ENCODE results near the gene UAP1. TPM values are rescaled to one million over a fixed set of nuclear protein-coding genes. Genes with fewer than 3 reads are reported as not detected.
"Not testable (repeated sequence)": the region's sequence is repeated elsewhere in the genome, so short reads cannot be mapped to it uniquely, and the experiment has no call there.

Gene UAP1
- total RNA-seq, 2 donors from 2014 or later = 30.8 to 31.5 TPM

GRCh38 chr1:162551969-162552683 is 9.4 kb upstream of the UAP1 start:
- H3K27me3 Mint-ChIP-seq = no peaks in the 10 kb centered on the region
- H3K4me3 Mint-ChIP-seq = no peak overlapping the region
- H3K27ac Mint-ChIP-seq = no peak overlapping the region
- no peaks in the 10 kb centered on the region for H3K36me3 Mint-ChIP-seq (ENCODE audit: low read depth)
- ATAC-seq = no peak
- H3K4me1 Mint-ChIP-seq = no peaks in the 10 kb centered on the region
- no peak for DNase-seq
- H3K9me3 ChIP-seq (ENCODE audit: control insufficient read depth, low read length, poor library complexity, severe bottlenecking) = no peaks in the 10 kb centered on the region

GRCh38 chr1:162552684-162553252 is 8.8 kb upstream of the UAP1 start:
- Mint-ChIP-seq H3K27me3 (no peaks in the 10 kb centered on the region), H3K4me1 (no peaks in the 10 kb centered on the region), H3K4me3 (no peak overlapping the region), H3K36me3 (ENCODE audit: low read depth) (no peaks in the 10 kb centered on the region), H3K27ac (no peak overlapping the region)
- no peaks in the 10 kb centered on the region for H3K9me3 ChIP-seq (ENCODE audit: control insufficient read depth, low read length, poor library complexity, severe bottlenecking)
- no peak for DNase-seq
- ATAC-seq = no peak

- H3K9me3 ChIP-seq (ENCODE audit: control insufficient read depth, low read length, poor library complexity, severe bottlenecking) = no peaks in the 10 kb centered on the region
- Mint-ChIP-seq H3K27ac (peak overlapping the region; percentile 16), H3K27me3 (no peaks in the 10 kb centered on the region), H3K36me3 (ENCODE audit: low read depth) (no peaks in the 10 kb centered on the region), H3K4me3 (no peak overlapping the region), H3K4me1 (no peaks in the 10 kb centered on the region)
- no peak for ATAC-seq
- DNase-seq = no peak
Measured at GRCh38 chr1:162554258-162554657, 7.3 kb upstream of the UAP1 start.

- Mint-ChIP-seq H3K4me1 (peaks cover 16% of the 10 kb centered on the region), H3K27me3 (no peaks in the 10 kb centered on the region), H3K36me3 (ENCODE audit: low read depth) (no peaks in the 10 kb centered on the region), H3K27ac (no peak overlapping the region), H3K4me3 (no peak overlapping the region)
- DNase-seq (no peak), ATAC-seq (no peak)
- H3K9me3 ChIP-seq (ENCODE audit: control insufficient read depth, low read length, poor library complexity, severe bottlenecking) = no peaks in the 10 kb centered on the region
Measured at GRCh38 chr1:162557536-162557935, 4.0 kb upstream of the UAP1 start.

- peaks cover 33% of the 10 kb centered on the region for H3K4me1 Mint-ChIP-seq
- H3K9me3 ChIP-seq (ENCODE audit: control insufficient read depth, low read length, poor library complexity, severe bottlenecking) = no peaks in the 10 kb centered on the region
- H3K27ac Mint-ChIP-seq = peak overlapping the region; percentile 94
- no peaks in the 10 kb centered on the region for H3K36me3 Mint-ChIP-seq (ENCODE audit: low read depth)
- no peak for ATAC-seq
- H3K27me3 Mint-ChIP-seq = no peaks in the 10 kb centered on the region
- no peak for DNase-seq
- H3K4me3 Mint-ChIP-seq = peak overlapping the region; percentile 94
Measured at GRCh38 chr1:162560303-162561036, 1.1 kb upstream of the UAP1 start.

- peak; percentile 95 for ATAC-seq
- H3K27me3 Mint-ChIP-seq = no peaks in the 10 kb centered on the region
- H3K4me1 Mint-ChIP-seq = peaks cover 33% of the 10 kb centered on the region
- peak overlapping the region; percentile 94 for H3K4me3 Mint-ChIP-seq
- no peaks in the 10 kb centered on the region for H3K9me3 ChIP-seq (ENCODE audit: control insufficient read depth, low read length, poor library complexity, severe bottlenecking)
- H3K27ac Mint-ChIP-seq = peak overlapping the region; percentile 94
- H3K36me3 Mint-ChIP-seq (ENCODE audit: low read depth) = no peaks in the 10 kb centered on the region
- peak; percentile 97 to 98 (median 98) for DNase-seq
Measured at GRCh38 chr1:162561037-162561615, 396 bp upstream of the UAP1 start.

DNA sequence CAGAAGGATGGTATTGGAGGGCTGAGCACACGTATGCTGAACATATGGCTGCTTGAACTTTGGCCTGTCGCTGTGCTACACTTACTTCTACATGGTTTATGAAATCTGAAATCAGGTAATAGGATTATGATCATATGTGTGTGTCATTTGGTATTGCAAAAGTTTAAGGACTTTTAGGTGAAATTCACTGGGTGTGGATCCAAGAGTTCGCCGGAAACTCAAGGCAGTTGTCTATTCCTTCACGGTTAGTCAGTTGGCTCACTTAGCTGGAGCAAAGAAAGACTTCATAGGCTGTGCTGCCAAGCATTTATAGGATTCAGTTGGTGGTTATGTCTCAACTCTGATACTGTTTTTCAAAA is 927 bp downstream of the UAP1 start:
- H3K9me3 ChIP-seq (ENCODE audit: control insufficient read depth, low read length, poor library complexity, severe bottlenecking) = no peaks in the 10 kb centered on the region
- Mint-ChIP-seq H3K36me3 (ENCODE audit: low read depth) (peaks cover 3% of the 10 kb centered on the region), H3K27me3 (no peaks in the 10 kb centered on the region), H3K4me1 (peaks cover 38% of the 10 kb centered on the region), H3K27ac (peak overlapping the region; percentile 94), H3K4me3 (peak overlapping the region; percentile 94)
- DNase-seq (no peak), ATAC-seq (no peak)

- H3K4me3 Mint-ChIP-seq = no peak overlapping the region
- DNase-seq (no peak), ATAC-seq (no peak)
- H3K27ac Mint-ChIP-seq = peak overlapping the region; percentile 74
- no peaks in the 10 kb centered on the region for H3K27me3 Mint-ChIP-seq
- peaks cover 3% of the 10 kb centered on the region for H3K36me3 Mint-ChIP-seq (ENCODE audit: low read depth)
- H3K9me3 ChIP-seq (ENCODE audit: control insufficient read depth, low read length, poor library complexity, severe bottlenecking) = no peaks in the 10 kb centered on the region
- peaks cover 38% of the 10 kb centered on the region for H3K4me1 Mint-ChIP-seq
Measured at GRCh38 chr1:162564762-162565218, 3.3 kb downstream of the UAP1 start.

- DNase-seq = no peak
- H3K27me3 Mint-ChIP-seq = no peaks in the 10 kb centered on the region
- no peaks in the 10 kb centered on the region for H3K9me3 ChIP-seq (ENCODE audit: control insufficient read depth, low read length, poor library complexity, severe bottlenecking)
- H3K36me3 Mint-ChIP-seq (ENCODE audit: low read depth) = peaks cover 3% of the 10 kb centered on the region
- ATAC-seq = no peak
- no peak overlapping the region for H3K4me3 Mint-ChIP-seq
- peak overlapping the region; percentile 16 for H3K27ac Mint-ChIP-seq
- H3K4me1 Mint-ChIP-seq = peaks cover 34% of the 10 kb centered on the region
Measured at GRCh38 chr1:162565460-162565859, 3.9 kb downstream of the UAP1 start.

DNA sequence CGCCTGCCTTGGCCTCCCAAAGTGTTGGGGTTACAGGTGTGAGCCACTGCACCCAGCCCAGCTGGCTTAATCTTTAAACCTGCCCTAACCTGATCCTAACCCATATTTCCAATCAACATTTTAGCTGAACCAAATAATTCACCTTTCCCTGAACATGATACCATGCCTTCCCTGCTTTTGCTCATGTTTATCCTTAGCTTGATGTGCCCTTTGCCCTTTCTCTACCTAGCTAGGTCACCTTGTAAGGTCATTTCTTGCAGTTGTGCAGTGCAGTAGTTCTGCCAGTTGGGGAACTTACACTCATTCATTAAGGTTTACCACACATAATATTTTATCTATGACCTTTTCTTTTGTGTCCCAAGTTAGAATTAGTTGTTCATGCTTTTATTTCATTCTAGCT is 5.3 kb downstream of the UAP1 start:
- H3K27me3 Mint-ChIP-seq = no peaks in the 10 kb centered on the region
- H3K36me3 Mint-ChIP-seq (ENCODE audit: low read depth) = peaks cover 3% of the 10 kb centered on the region
- no peak for ATAC-seq
- no peak overlapping the region for H3K4me3 Mint-ChIP-seq
- no peaks in the 10 kb centered on the region for H3K9me3 ChIP-seq (ENCODE audit: control insufficient read depth, low read length, poor library complexity, severe bottlenecking)
- no peak overlapping the region for H3K27ac Mint-ChIP-seq
- DNase-seq = no peak
- peaks cover 29% of the 10 kb centered on the region for H3K4me1 Mint-ChIP-seq

DNA sequence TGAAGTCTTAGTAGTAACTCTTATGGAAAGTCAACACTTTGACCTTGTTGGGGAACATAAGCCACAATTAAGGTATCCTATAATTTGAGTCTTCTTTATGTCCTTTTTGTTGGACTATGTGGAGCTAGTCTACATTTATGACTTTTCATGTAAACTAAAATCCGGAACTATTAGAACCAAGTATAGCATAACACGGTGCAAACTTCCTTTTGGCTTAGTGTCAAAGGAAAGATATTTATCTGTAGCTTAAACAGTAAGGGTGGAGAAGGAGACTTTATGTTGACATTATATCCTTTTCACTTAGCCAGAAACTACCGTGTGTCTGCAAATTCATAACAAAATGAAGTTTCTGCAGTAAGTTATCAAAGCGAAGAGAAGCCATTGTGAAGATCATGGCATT is 7.3 kb downstream of the UAP1 start:
- Mint-ChIP-seq H3K4me1 (peaks cover 20% of the 10 kb centered on the region), H3K36me3 (ENCODE audit: low read depth) (peaks cover 6% of the 10 kb centered on the region), H3K4me3 (no peak overlapping the region), H3K27ac (no peak overlapping the region), H3K27me3 (no peaks in the 10 kb centered on the region)
- ATAC-seq (no peak), DNase-seq (no peak)
- H3K9me3 ChIP-seq (ENCODE audit: control insufficient read depth, low read length, poor library complexity, severe bottlenecking) = no peaks in the 10 kb centered on the region

DNA sequence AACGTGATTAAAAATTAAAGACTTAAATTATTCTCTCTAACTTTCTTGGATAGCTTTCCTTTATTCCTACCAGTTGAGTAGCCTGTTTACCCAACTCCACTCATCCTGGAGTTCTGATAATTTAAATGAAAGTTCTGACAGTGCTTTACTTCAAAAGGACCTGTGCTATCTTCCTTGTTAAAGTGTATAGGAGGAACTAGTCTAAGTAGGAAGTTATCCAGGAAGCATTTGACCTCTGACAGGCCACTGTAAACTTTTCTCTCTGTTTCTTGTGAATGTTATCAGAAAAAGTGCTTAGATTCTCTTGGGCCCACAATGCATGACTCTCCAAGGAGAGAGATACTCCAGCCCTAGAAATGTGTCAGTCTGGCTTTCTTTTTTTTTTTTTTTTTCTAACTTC is 9.2 kb downstream of the UAP1 start:
- H3K27ac Mint-ChIP-seq = peak overlapping the region; percentile 66
- no peak overlapping the region for H3K4me3 Mint-ChIP-seq

GRCh38 chr1:162571121-162571520 is 9.6 kb downstream of the UAP1 start:
- not testable (repeated sequence) for ATAC-seq; H3K4me3 Mint-ChIP-seq; H3K27me3 Mint-ChIP-seq; H3K36me3 Mint-ChIP-seq (ENCODE audit: low read depth); DNase-seq; H3K4me1 Mint-ChIP-seq; H3K9me3 ChIP-seq (ENCODE audit: control insufficient read depth, low read length, poor library complexity, severe bottlenecking)
- peak overlapping the region; percentile 66 for H3K27ac Mint-ChIP-seq

More for the DNA sequence above, 9.2 kb downstream of the UAP1 start:
- no peak for DNase-seq
- no peaks in the 10 kb centered on the region for H3K9me3 ChIP-seq (ENCODE audit: control insufficient read depth, low read length, poor library complexity, severe bottlenecking)
- Mint-ChIP-seq H3K4me1 (peaks cover 10% of the 10 kb centered on the region), H3K27me3 (no peaks in the 10 kb centered on the region), H3K36me3 (ENCODE audit: low read depth) (peaks cover 6% of the 10 kb centered on the region)
- no peak for ATAC-seq
